Measurements from ENCODE around the gene ARHGEF3.
"Not testable (repeated sequence)": the region's sequence is repeated elsewhere in the genome, so short reads cannot be mapped to it uniquely, and the experiment has no call there.

Gene ARHGEF3

DNA sequence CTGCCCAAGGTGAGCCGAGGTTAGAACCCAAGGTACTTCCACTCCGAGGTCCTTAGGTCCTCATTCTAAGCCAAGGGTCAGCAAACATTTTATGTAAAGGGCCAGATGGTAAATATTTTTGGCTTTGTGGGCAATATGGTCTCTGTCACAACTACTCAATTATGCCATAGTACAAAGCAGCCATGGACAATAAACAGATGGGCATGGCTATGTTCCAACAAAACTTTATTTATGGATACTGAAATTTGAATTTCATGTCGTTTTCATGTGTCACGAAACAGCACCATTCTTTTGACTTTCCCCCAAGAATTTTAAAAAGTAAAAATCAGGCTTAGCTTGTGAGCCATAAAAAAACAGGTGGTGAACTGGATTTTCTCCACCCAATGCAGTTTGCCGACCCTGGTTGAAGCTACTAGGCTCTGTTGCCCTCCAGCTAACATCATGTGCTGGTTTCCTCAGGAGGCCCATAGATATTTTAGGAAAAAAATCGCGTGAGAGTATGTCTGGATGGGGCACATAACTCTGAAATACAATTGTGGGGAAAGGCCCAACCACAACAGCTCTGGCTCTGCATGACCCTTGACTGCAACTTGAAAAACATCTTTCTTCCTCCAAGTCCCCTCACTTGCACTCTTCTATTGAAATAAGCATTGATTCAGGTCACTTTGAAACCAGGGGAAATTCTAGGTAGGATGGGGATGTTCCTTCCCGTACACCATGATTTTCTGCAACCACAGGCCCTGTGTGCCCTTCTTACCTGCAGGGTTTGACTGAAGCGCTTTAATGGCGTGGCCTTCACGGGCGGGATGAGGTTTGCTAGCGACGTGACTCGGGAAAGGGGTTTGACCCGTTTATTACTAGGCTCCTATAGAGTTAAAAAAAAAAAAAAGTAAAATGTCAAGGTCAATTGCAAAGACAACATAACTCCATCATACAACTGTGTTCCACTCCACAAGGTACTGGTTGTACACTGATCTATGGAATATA, 28.5 kb downstream of the ARHGEF3 start:
- peak; percentile 16 for DNase-seq (ENCODE audit: low read depth)

- no peak for DNase-seq (ENCODE audit: low read depth)
Observed at GRCh38 chr3:56771376-56771775, 30.4 kb downstream of the ARHGEF3 start.

GRCh38 chr3:56769116-56769707, 32.5 kb downstream of the ARHGEF3 start:
- DNase-seq (ENCODE audit: low read depth) = no peak

DNA sequence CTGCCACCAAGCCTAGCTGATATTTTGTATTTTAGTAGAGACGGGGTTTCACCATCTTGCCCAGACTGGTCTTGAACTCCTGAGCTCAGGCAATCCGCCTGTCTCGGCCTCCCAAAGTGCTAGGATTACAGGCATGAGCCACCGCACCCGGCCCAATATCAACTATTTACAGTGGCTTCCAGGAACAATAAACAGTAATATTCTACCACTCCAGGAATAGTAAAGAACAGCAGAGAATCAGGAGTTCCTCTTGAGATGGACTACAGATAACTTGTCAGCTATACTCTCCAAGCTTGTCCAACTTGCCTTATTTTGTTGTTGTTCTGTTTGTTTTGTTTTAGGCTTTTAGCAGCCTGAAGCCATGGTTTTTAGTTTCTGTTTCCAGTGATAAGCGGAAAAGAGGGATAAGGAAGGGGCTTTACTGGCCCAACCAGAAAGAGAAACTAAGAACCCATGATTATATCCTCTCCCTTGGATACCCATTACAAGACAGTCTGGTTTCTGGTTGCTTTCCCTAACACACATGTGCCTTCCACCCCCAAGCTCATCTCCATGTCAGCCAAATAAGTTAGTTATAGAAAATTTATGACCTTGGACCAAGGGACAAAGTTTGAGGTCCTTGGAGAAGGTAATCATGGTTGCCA, 36.7 kb downstream of the ARHGEF3 start:
- DNase-seq (ENCODE audit: low read depth) = no peak

DNA sequence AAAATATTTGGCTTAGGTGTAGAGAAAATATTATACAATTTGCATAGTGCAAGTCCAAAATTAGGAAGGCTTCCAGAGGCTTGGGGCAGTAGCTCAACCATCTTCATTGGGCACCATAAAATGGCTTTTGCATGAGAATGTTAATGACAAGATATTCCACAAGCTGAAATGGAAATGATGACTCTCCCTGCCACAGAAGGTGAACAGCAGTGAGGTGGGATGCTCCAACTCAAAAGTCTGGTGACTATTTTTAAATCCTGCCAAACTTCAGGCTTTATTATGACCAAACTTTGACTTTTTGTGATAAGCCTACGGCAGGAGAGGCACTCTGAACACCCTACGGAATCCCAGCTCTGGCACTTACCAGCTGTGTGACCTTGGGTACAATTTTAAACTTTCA, 37.6 kb downstream of the ARHGEF3 start:
- no peak for DNase-seq (ENCODE audit: low read depth)

DNA sequence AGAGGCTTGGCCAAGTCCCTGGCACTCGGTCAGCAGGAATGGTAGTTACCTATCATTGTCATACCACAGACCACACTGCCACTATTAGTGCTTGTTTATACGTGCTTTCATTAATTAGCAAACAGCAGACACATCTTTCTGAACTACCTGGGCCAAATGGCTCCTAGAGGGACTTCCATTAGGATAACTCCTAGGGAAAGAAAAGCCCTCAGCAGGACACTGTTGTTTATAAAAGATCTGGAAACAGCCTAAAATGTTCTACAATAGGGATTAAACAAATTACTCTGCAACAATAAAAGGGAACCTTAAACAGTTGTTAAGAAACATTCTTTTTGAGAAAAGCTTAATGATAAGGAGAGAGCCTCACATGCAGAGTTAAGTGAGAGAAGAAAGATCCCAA, 38.5 kb downstream of the ARHGEF3 start:
- no peak for DNase-seq (ENCODE audit: low read depth)

- no peak for DNase-seq (ENCODE audit: low read depth)
Observed at GRCh38 chr3:56762718-56763117, 39.0 kb downstream of the ARHGEF3 start.

GRCh38 chr3:56761887-56762651, 39.7 kb downstream of the ARHGEF3 start:
- DNase-seq (ENCODE audit: low read depth) = peak; percentile 84

GRCh38 chr3:56761023-56761422, 40.7 kb downstream of the ARHGEF3 start:
- no peak for DNase-seq (ENCODE audit: low read depth)

DNA sequence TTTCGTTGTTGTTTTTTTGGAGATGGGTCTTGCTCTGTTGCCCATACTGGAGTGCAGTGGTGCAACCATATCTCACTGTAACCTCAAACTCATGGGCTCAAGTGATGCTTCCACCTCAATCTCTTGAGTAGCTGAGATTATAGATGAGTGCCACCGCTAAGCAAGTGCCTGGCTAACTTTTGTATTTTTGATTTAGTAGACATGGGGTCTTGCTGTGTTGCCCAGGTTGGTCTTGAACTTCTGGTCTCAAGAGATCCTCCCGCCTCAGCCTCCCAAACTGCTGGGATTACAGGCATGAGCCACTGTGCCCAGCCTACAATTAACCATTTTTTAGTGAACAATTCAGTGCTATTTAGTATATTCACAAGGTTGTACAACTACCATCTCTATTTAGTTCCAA, 42.2 kb downstream of the ARHGEF3 start:
- DNase-seq (ENCODE audit: low read depth) = no peak

GRCh38 chr3:56758539-56758981, 43.2 kb downstream of the ARHGEF3 start:
- peak; percentile 94 for DNase-seq (ENCODE audit: low read depth)

GRCh38 chr3:56758042-56758441, 43.7 kb downstream of the ARHGEF3 start:
- DNase-seq (ENCODE audit: low read depth) = not testable (repeated sequence)

- no peak for DNase-seq (ENCODE audit: low read depth)
Observed at GRCh38 chr3:56754741-56755417, 46.9 kb downstream of the ARHGEF3 start.

GRCh38 chr3:56753206-56753820, 48.4 kb downstream of the ARHGEF3 start:
- DNase-seq (ENCODE audit: low read depth) = peak; percentile 43

DNA sequence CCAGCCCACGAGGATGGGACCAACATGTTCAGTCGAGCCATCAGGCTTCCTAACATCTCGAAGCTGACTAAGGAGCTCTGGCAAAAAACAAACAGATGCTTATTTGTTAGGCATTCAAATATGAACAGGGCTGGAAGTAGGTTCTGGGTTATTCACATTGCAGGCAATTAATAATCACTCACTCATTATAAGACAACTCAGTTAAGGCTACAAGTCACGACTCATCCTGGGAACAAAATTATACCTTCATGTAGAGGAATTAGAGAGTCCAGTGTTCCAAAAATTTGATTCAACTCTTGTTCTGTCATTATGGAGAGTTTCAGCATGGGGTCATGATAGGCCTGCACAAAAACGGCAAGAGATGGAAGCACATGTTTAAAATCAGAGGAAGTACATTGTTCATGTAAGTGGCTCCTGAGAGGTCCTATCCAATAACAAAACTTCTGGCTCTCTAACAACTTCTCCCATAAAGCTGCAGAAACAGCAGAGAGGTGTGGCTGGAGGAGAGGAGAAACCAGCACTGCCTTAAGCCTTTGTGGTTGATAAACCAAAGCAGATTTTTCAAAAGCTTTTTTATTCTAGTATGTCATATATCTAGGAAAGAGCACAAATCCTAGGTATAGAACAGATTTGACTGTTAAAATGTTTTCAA, 50.6 kb downstream of the ARHGEF3 start:
- DNase-seq (ENCODE audit: low read depth) = no peak

DNA sequence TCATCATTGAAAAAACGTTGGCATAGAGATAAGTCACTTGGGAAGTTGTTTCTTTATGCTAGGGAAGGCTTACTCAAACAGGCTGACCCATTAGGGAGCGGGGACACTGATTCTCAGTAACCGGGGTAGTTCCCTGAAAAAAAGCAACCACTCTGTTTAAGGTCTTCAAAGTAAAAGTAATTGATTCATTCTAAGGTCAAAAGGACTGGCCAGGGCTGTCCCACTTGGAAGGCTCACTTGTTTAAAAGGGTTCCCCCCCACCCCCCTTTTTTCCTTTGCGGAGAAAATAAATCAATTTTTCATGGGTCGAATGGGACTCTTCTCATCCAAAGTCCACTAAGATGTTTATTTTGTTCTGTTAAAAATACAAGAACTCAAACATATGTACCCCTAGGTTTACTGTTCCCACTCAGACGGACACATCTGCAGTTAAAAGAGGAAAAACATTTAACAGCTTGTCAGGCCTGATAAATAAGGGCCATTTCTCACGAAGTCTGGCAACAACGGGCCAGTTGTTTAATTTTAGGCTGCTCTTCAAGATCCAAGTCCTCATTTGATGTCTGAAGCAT, 53.0 kb downstream of the ARHGEF3 start:
- no peak for DNase-seq (ENCODE audit: low read depth)

DNA sequence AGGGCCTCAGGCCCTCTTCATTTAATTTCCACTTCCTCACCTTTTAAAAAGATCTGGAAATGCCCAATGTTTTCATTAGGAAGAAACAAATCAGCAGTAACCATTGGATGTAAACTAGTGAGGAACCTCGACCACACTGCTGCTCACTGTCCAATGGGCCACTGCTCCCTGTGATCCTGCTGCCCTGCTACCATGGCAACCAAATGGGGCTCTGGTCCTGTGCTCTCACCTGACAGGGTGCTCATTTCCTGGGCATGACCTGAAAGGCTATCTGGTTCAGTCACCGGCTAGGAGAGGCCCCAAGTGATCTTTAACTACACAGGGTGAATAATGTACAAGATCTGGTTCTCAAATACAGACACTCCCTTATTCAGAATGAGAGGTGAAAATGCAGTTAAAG, 54.6 kb downstream of the ARHGEF3 start:
- no peak for DNase-seq (ENCODE audit: low read depth)

DNA sequence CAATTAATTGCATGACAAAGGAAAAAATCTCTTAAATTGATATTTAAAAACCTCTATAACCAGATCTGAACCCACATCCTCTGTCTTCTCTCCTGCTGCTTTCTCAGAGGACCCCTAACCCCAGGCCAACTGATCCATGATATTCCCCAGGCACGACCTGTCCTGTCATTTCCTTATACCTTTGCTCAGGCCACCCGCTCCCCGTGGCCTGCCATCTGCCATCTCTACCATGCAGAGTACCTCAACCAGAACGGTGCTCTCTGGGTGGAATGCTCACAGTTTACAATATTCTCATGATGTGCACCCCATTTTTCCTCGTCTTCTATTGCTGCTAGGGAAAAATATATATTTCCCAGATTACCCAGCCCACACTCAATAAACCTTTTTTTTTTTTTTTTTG, 57.7 kb downstream of the ARHGEF3 start:
- DNase-seq (ENCODE audit: low read depth) = no peak

GRCh38 chr3:56742887-56743286, 58.9 kb downstream of the ARHGEF3 start:
- no peak for DNase-seq (ENCODE audit: low read depth)

GRCh38 chr3:56739036-56739435, 62.7 kb downstream of the ARHGEF3 start:
- no peak for DNase-seq (ENCODE audit: low read depth)
